NT2/D1 (cell line): ENCODE measurements around the gene ZBTB37.

Experiments used
- DNase-seq: peaks from one replicate; pipeline ENCODE4 v3.0.0-alpha.2; 2011; ENCODE audit warnings: low read depth, low spot score
- H3K27me3 ChIP-seq: 2 replicates; pipeline ENCODE4 v1.6.0; 2011; ENCODE audit warnings: mild to moderate bottlenecking; ENCODE audit not compliant: insufficient read length, insufficient read depth
- H3K36me3 ChIP-seq: 2 replicates; pipeline ENCODE4 v1.6.1; 2011; ENCODE audit warnings: mild to moderate bottlenecking, low read length, mixed read lengths; ENCODE audit not compliant: insufficient read depth, insufficient read length
- H3K4me1 ChIP-seq: 2 replicates; pipeline ENCODE4 v1.5.1; 2011; ENCODE audit not compliant: insufficient read depth, insufficient read length
- H3K4me3 ChIP-seq: 2 replicates; pipeline ENCODE4 v1.5.1; 2011; ENCODE audit warnings: low read depth; ENCODE audit not compliant: insufficient read length
- H3K9ac ChIP-seq: 2 replicates; pipeline ENCODE4 v1.6.0; 2011; ENCODE audit warnings: low read depth; ENCODE audit not compliant: insufficient read length
- H3K9me3 ChIP-seq: 2 replicates; pipeline ENCODE4 v1.5.1; 2011; ENCODE audit warnings: mild to moderate bottlenecking, low read length; ENCODE audit not compliant: insufficient read depth
- SUZ12 ChIP-seq: IDR thresholded peaks from 2 replicates; pipeline ENCODE4 v1.6.1; 2011; ENCODE audit not compliant: insufficient read length, insufficient read depth; ENCODE audit errors: extremely low read depth
- YY1 ChIP-seq: IDR thresholded peaks from 2 replicates; pipeline ENCODE4 v1.6.1; 2011; ENCODE audit not compliant: insufficient read length, insufficient read depth
- ZNF274 ChIP-seq: IDR thresholded peaks from 2 replicates; pipeline ENCODE4 v1.6.1; 2011; ENCODE audit warnings: mild to moderate bottlenecking, low read depth, low read length

ZBTB37 gene

GRCh38 chr1:173866413-173867115 is 1.6 kb upstream of the ZBTB37 start:
- no peak for DNase-seq
- Histone ChIP-seq H3K4me1 (no peaks in the 10 kb centered on the region), H3K4me3 (peak overlapping the region; percentile 98), H3K27me3 (no peaks in the 10 kb centered on the region), H3K9me3 (no peaks in the 10 kb centered on the region), H3K36me3 (peaks cover 68% of the 10 kb centered on the region), H3K9ac (peak overlapping the region; percentile 99)
- TF ChIP-seq ZNF274 (no peak), YY1 (no peak), SUZ12 (no peak)

DNA sequence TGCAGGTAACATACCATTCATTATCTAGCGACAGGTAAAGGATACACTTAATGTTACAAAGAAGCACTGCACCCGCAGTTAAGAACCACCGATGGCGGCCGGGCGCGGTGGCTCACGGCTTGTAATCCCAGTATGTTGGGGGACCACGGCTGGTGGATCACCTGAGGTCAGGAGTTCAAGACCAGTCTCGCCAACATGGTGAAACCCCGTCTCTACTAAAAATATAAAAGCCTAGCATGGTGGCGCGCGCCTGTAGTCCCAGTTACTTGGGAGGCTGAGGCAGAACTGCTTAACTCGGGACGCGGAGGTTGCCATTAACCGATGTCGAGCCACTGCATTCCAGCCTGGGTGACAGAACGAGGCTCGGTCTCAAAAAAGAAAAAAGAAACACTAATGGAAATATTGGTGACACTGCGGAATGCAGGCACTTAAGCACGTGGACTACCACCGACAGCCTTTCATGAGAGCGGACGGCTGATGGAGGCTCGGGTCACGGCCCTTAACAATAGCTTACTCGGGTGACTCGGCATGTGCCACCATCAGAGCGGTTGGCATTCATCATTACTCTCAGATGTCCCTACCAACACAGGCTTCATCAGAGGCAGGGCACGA is 933 bp upstream of the ZBTB37 start:
- H3K9ac ChIP-seq, result peak overlapping the region; percentile 99
- DNase-seq, result no peak
- H3K27me3 ChIP-seq, result no peaks in the 10 kb centered on the region
- H3K4me3 ChIP-seq, result peak overlapping the region; percentile 98
- no peaks in the 10 kb centered on the region for H3K4me1 ChIP-seq
- H3K9me3 ChIP-seq, result no peaks in the 10 kb centered on the region
- no peak for TF ChIP-seq YY1
- no peak for TF ChIP-seq ZNF274
- TF ChIP-seq SUZ12, result no peak
- peaks cover 66% of the 10 kb centered on the region for H3K36me3 ChIP-seq

DNA sequence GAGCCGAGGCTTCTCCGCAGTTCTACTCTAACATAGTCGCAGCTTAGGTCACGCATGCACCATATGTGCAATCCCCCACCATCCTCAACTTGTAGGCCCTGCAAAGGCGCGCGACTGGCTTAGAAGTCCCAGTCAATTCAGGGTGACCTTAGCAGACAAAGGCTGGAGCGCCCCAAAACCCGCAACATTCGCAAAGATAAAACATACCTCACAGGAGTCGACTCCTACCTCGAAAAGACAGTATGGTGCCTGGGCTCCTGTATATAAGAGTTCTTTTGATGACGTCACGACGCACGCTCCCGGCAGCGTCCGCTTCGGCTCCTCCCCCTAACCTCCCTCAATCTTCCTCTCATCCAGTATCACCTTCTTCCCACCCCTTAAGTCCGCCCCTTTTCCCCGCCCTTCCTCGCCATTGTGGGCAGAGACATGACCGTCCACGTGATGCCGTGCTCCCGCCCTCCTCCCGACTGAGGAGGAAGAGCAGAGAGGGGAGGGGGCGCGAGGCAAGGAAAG is 371 bp upstream of the ZBTB37 start, which contains the start of gene GAS5:
Gene GAS5 (minus strand): TSS at position 237 of the 513 bp plus-strand sequence.
- Histone ChIP-seq H3K4me3 (peak within 1 kb of the TSS; percentile 98), H3K27me3 (no peaks in the 10 kb centered on the region), H3K36me3 (peaks cover 69% of the 10 kb centered on the region), H3K4me1 (no peaks in the 10 kb centered on the region), H3K9ac (peak within 1 kb of the TSS; percentile 99), H3K9me3 (no peaks in the 10 kb centered on the region)
- TF ChIP-seq ZNF274 (no peak), YY1 (peak; percentile 60)
- DNase-seq, result peak; percentile 100

DNA sequence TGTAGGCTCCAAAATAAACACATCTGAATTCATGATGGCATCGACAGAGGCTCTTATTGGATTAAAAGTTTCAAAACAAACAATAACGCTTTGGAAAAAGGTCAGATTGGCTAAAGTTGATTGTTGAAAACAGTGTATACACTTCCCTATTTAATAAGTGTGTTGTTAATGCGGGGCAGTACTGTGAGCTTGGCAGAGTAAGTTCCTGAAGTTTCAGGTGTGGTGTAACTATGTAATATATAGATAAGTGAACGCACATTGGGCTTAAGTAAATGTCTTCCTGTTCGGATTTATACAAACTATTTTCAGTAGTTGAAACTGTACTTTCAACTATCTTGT is 810 bp downstream of the ZBTB37 start:
- Histone ChIP-seq H3K4me1 (no peaks in the 10 kb centered on the region), H3K4me3 (peak overlapping the region; percentile 69), H3K9ac (peak overlapping the region; percentile 59), H3K9me3 (no peaks in the 10 kb centered on the region), H3K27me3 (no peaks in the 10 kb centered on the region), H3K36me3 (peaks cover 65% of the 10 kb centered on the region)
- no peak for DNase-seq
- TF ChIP-seq YY1 (no peak), ZNF274 (no peak), SUZ12 (no peak)

DNA sequence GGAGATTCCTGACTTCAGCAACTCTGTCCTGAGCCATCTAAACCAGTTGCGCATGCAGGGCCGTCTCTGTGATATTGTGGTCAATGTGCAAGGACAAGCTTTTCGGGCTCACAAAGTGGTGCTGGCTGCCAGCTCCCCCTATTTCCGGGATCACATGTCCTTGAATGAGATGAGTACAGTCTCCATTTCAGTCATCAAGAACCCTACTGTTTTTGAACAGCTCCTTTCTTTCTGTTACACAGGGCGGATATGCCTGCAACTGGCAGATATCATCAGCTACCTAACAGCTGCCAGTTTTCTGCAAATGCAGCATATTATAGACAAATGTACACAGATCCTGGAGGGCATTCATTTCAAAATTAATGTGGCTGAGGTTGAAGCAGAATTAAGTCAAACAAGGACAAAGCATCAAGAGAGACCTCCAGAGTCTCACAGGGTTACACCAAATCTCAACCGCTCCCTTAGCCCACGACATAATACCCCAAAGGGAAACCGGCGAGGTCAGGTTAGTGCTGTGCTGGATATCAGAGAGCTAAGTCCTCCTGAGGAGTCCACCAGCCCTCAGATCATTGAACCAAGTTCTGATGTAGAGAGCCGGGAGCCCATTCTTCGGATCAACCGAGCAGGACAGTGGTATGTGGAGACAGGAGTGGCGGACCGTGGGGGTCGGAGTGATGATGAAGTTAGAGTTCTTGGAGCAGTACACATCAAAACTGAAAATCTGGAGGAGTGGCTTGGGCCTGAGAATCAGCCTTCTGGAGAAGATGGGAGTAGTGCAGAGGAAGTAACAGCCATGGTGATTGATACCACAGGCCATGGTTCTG is 2.3 kb downstream of the ZBTB37 start:
- no peak for DNase-seq
- peaks cover 57% of the 10 kb centered on the region for H3K36me3 ChIP-seq
- H3K9ac ChIP-seq, result no peak overlapping the region
- H3K4me3 ChIP-seq, result no peak overlapping the region
- H3K4me1 ChIP-seq, result no peaks in the 10 kb centered on the region
- no peak for TF ChIP-seq ZNF274
- TF ChIP-seq YY1, result no peak
- no peak for TF ChIP-seq SUZ12
- no peaks in the 10 kb centered on the region for H3K9me3 ChIP-seq
- no peaks in the 10 kb centered on the region for H3K27me3 ChIP-seq

DNA sequence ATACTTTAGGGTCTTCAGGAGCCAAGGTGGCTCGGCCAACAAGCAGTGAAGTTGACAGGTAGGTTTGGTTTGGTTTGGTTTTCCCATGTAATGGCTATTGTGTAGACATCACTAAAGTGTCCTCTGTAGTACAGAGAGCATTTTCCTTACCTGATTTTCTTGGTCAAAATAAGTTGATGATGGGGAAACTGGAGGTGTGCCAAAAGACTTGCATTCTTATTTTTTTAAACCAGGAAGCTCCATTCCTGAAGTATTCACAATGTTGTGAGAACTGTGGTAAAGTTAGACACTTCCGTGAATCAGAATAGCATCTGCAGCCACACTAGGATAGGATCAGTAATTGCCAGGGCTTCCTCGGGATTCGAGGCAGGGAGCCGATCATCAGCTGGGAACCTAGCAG is 2.9 kb downstream of the ZBTB37 start:
- Histone ChIP-seq H3K36me3 (peaks cover 55% of the 10 kb centered on the region), H3K27me3 (no peaks in the 10 kb centered on the region), H3K9me3 (no peaks in the 10 kb centered on the region), H3K9ac (no peak overlapping the region), H3K4me3 (no peak overlapping the region), H3K4me1 (no peaks in the 10 kb centered on the region)
- TF ChIP-seq ZNF274, result no peak
- TF ChIP-seq SUZ12, result no peak
- no peak for TF ChIP-seq YY1
- no peak for DNase-seq

DNA sequence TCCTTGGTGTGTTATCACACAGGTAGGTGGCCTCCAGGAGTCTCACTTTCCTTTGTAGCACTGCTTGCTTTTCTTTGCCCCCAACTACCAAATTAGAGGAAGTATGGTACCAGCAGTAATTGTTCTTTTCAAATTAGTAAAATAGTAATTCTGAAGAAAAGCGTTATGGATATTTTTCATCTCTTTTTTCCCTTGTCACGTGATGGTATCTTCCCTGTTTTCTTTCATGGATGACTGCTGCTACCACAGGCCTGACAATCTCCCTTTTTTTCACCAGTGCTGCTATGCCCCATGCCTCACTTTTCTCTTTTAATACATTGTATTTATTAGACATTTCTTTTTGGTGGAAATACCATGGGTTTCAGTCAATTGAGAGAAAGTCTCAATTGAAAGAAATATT is 3.3 kb downstream of the ZBTB37 start:
- H3K36me3 ChIP-seq, result peaks cover 53% of the 10 kb centered on the region
- H3K9me3 ChIP-seq, result no peaks in the 10 kb centered on the region
- no peaks in the 10 kb centered on the region for H3K27me3 ChIP-seq
- no peak for DNase-seq
- no peaks in the 10 kb centered on the region for H3K4me1 ChIP-seq
- H3K4me3 ChIP-seq, result no peak overlapping the region
- TF ChIP-seq SUZ12 (no peak), YY1 (no peak), ZNF274 (no peak)
- H3K9ac ChIP-seq, result no peak overlapping the region
